ENCODE data around the gene CDK14. TPM values are rescaled to one million over a fixed set of nuclear protein-coding genes. Genes with fewer than 3 reads are reported as not detected.

CDK14 gene
- total RNA-seq, 4 donors from 2014 or later = 1.1 to 12.7 (median 5.8) TPM

- intact Hi-C loops (cut with DNase I; ENCODE audit: low total_unique reads) = no loop called here
Measured at GRCh38 chr7:91013078-91013477, 417.0 kb downstream of the CDK14 start.

GRCh38 chr7:91019686-91020385, 423.7 kb downstream of the CDK14 start:
- no peak for DNase-seq (ENCODE audit: low spot score in 2 of 2)
- 79 to 84% methylated on average over 2 of the region's 2 CpGs for WGBS, 2 donors
- no peak overlapping the region for H3K4me3 ChIP-seq (ENCODE audit: low read depth, poor library complexity, severe bottlenecking)
- intact Hi-C loops (cut with DNase I; ENCODE audit: low total_unique reads) = no loop called here
- TF ChIP-seq CTCF (IDR thresholded peaks at IDR 0.05) (no peak), POLR2A (IDR thresholded peaks at IDR 0.05) (no peak)

More at GRCh38 chr7:91013078-91013477, 417.0 kb downstream of the CDK14 start:
- no peak for DNase-seq (ENCODE audit: low spot score in 2 of 2)
- no peak overlapping the region for H3K4me3 ChIP-seq (ENCODE audit: low read depth, poor library complexity, severe bottlenecking)
- 79 to 86% methylated on average over 1 of the region's 1 CpG for WGBS, 2 donors
- TF ChIP-seq POLR2A (IDR thresholded peaks at IDR 0.05) (no peak), CTCF (IDR thresholded peaks at IDR 0.05) (no peak)

- DNase-seq (ENCODE audit: low spot score in 2 of 2) = no peak
- no peak overlapping the region for H3K4me3 ChIP-seq (ENCODE audit: low read depth, poor library complexity, severe bottlenecking)
- 51 to 56% methylated on average over 3 of the region's 3 CpGs for WGBS, 2 donors
- intact Hi-C loops (cut with DNase I; ENCODE audit: low total_unique reads) = no loop called here
- TF ChIP-seq POLR2A (IDR thresholded peaks at IDR 0.05) (no peak), CTCF (IDR thresholded peaks at IDR 0.05) (no peak)
Measured at GRCh38 chr7:91020636-91021385, 424.7 kb downstream of the CDK14 start.

- intact Hi-C loops (cut with DNase I; ENCODE audit: low total_unique reads) = no loop called here
- no peak for DNase-seq (ENCODE audit: low spot score in 2 of 2)
- TF ChIP-seq CTCF (IDR thresholded peaks at IDR 0.05) (no peak), POLR2A (IDR thresholded peaks at IDR 0.05) (no peak)
Measured at GRCh38 chr7:91021956-91022355, 425.8 kb downstream of the CDK14 start.

GRCh38 chr7:91025906-91026390, 429.8 kb downstream of the CDK14 start:
- 90 to 92% methylated on average over 2 of the region's 2 CpGs for WGBS, 2 donors
- TF ChIP-seq CTCF (IDR thresholded peaks at IDR 0.05) (no peak), POLR2A (IDR thresholded peaks at IDR 0.05) (no peak)
- no peak for DNase-seq (ENCODE audit: low spot score in 2 of 2)
- H3K4me3 ChIP-seq (ENCODE audit: low read depth, poor library complexity, severe bottlenecking) = no peak overlapping the region
- intact Hi-C loops (cut with DNase I; ENCODE audit: low total_unique reads) = no loop called here

More at GRCh38 chr7:91021956-91022355, 425.8 kb downstream of the CDK14 start:
- WGBS, 2 donors = 95 to 97% methylated on average over 1 of the region's 1 CpG
- H3K4me3 ChIP-seq (ENCODE audit: low read depth, poor library complexity, severe bottlenecking) = no peak overlapping the region
